Activated CD8-positive, alpha-beta T cell treated with anti-CD3 and anti-CD28 coated beads, Interleukin-2, amount 10 ng/mL, durations not matched to agents 7 days and 5 days (primary cell): ENCODE data around the gene KLK11. TPM values are rescaled to one million over a fixed set of nuclear protein-coding genes. Genes with fewer than 3 reads are reported as not detected.

ENCODE experiments used
- ATAC-seq: fragments of 150-1000 bp; cut with Tn5 transposase; one replicate; pipeline ENCODE4 v1.10.0; 2021; ENCODE audit warnings: moderate library complexity
- CTCF ChIA-PET: fragments of 350-600 bp; sonication (Branson Sonifier 250); formaldehyde crosslinking; loops from one replicate; lab custom pipeline; 2021; ENCODE audit warnings: antibody characterized with exemption; lab: Charles Lee
- POLR2A ChIA-PET: fragments of 350-600 bp; sonication (Branson Sonifier 250); formaldehyde crosslinking; loops from one replicate; lab custom pipeline; 2021; ENCODE audit warnings: antibody characterized with exemption; lab: Charles Lee
- DNase-seq: peaks from one replicate; pipeline ENCODE4 v3.0.0-alpha.2; 2020
- H3K27ac Mint-ChIP-seq: one replicate; pipeline ENCODE4 v1.8.0; 2021; ENCODE audit warnings: mild to moderate bottlenecking, mixed read lengths
- H3K27me3 Mint-ChIP-seq: one replicate; pipeline ENCODE4 v1.8.0; 2021; ENCODE audit warnings: low read depth, mixed read lengths
- H3K36me3 Mint-ChIP-seq: one replicate; pipeline ENCODE4 v1.8.0; 2021; ENCODE audit warnings: low read depth, mixed read lengths
- H3K4me1 Mint-ChIP-seq: one replicate; pipeline ENCODE4 v1.8.0; 2021; ENCODE audit warnings: low read depth, mixed read lengths
- H3K4me3 Mint-ChIP-seq: one replicate; pipeline ENCODE4 v1.8.0; 2021; ENCODE audit warnings: mild to moderate bottlenecking, mixed read lengths
- H3K9me3 Mint-ChIP-seq: one replicate; pipeline ENCODE4 v1.8.0; 2022; ENCODE audit warnings: mixed read lengths; ENCODE audit not compliant: insufficient read depth
- total RNA-seq, 2 experiments: library from RNA; stranded (reverse); gene quantifications; one replicate each; pipeline ENCODE4 v1.2.3, GENCODE V29; 2021

KLK11 gene
- total RNA-seq, 2 experiments from 2014 or later, result not detected

DNA sequence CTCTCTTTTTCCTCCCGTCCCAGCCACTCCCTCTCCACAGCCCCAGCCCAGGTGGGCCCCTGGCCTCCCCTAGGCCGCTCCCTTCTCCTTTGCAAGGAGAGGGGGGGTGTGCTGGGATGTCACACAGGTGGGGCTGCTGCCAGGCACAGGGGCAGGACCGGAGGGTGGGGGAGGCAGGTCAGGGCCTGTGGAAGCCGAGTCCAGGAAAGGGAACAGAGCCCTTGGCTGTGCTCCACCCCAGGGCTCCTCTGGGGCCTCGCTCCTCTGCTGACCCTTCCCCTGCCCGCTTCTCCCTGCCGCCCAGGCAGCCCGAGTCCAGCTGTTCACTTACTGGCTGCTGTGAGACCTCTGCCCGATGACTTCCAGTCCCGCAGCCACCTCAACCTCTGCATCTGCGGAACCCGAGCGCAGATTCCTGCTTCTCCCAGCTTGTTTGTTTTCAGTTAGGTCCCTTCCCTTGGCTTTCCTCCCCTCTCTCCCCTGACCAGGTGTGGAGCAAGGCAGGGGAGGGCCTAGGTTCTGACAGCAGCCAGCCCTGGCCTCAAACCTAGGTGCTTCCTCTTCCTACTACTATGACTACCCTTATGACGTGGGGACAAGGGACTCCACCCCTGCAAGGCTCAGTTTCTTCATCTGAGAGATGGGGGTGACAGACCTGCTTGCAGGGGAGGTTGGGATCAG, 850 bp upstream of the KLK11 start:
- no peaks in the 10 kb centered on the region for H3K9me3 Mint-ChIP-seq
- POLR2A ChIA-PET, result no interaction called here
- peaks cover 10% of the 10 kb centered on the region for H3K27me3 Mint-ChIP-seq
- CTCF ChIA-PET, result no interaction called here
- DNase-seq (no peak), ATAC-seq (no peak)
- H3K4me1 Mint-ChIP-seq, result no peaks in the 10 kb centered on the region
- H3K4me3 Mint-ChIP-seq, result no peak overlapping the region
- H3K27ac Mint-ChIP-seq, result no peak overlapping the region
- H3K36me3 Mint-ChIP-seq, result no peaks in the 10 kb centered on the region

DNA sequence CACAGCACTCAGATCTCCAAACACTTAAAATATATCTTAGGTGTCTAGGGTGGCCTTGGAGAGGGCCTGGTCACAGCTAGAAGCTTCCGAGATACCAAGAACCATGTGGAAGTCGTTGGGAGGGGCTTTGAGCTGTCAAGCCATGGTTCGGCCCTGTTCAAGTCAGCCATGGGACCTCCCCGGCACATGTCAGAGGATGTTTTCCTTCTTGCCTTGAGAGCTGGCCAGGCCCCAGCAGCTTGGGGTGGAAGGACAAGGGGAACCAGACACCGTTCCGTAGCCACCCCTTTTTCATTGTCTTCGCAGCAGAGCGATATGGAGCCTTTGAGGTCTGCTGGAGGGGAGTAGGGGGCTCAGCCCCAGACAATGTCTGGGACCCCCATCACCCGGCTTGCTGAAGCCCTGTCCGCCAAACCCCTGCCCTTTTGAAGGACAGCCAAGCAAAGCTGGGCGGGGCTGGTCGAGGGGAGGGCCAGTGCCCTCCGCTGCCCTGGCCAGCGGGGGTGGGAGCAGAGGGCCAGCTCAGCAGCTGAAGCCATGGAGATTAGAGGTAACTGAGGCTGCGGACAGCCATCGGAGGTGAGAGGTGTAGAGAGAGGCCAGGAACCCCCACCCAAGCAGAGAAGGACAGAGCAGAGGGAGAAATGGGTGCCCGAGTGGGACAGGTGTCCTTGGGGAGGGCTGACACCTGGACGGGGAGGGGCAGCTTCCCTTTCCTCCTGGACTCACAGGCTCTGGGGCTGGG, 435 bp downstream of the KLK11 start:
- no peak for DNase-seq
- ChIA-PET POLR2A (no interaction called here), CTCF (interaction anchor here (0.6 kb wide), 1 partner anchor 144 kb away, joined by 3 read pairs; no protein-coding TSS in a partner anchor)
- ATAC-seq, result no peak
- H3K9me3 Mint-ChIP-seq, result no peaks in the 10 kb centered on the region
- no peak overlapping the region for H3K27ac Mint-ChIP-seq
- H3K36me3 Mint-ChIP-seq, result no peaks in the 10 kb centered on the region
- H3K27me3 Mint-ChIP-seq, result peaks cover 15% of the 10 kb centered on the region
- no peak overlapping the region for H3K4me3 Mint-ChIP-seq
- H3K4me1 Mint-ChIP-seq, result no peaks in the 10 kb centered on the region

GRCh38 chr19:51025401-51025800, 1.0 kb downstream of the KLK11 start:
- H3K36me3 Mint-ChIP-seq, result no peaks in the 10 kb centered on the region
- H3K9me3 Mint-ChIP-seq, result no peaks in the 10 kb centered on the region
- ATAC-seq (no peak), DNase-seq (no peak)
- ChIA-PET CTCF (interaction anchor here (0.6 kb wide), 1 partner anchor 145 kb away, joined by 3 read pairs; no protein-coding TSS in a partner anchor), POLR2A (no interaction called here)
- no peaks in the 10 kb centered on the region for H3K4me1 Mint-ChIP-seq
- H3K4me3 Mint-ChIP-seq, result no peak overlapping the region
- no peak overlapping the region for H3K27ac Mint-ChIP-seq
- peaks cover 16% of the 10 kb centered on the region for H3K27me3 Mint-ChIP-seq

DNA sequence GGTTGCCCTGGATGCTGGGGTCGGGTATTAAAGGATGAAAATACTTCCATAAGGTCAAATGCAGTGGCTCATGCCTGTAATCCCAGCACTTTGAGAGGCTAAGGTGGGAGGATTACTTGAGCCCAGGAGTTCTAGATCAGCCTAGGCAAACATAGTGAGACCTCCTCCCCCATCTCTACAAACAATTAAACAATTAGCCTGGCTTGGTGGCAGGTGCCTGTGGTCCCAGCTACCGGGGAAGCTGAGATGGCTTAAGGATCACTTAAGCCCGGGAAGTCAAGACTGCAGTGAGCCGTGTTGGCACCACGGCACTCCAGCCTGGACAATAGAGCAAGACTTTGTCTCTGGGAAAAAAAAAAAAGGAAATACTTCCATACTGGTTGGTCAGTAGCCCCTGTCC, 1.5 kb downstream of the KLK11 start:
- ChIA-PET POLR2A (no interaction called here), CTCF (no interaction called here)
- peaks cover 1% of the 10 kb centered on the region for H3K4me1 Mint-ChIP-seq
- ATAC-seq, result no peak
- H3K27ac Mint-ChIP-seq, result no peak overlapping the region
- no peak for DNase-seq
- H3K27me3 Mint-ChIP-seq, result peaks cover 21% of the 10 kb centered on the region
- H3K36me3 Mint-ChIP-seq, result no peaks in the 10 kb centered on the region
- no peak overlapping the region for H3K4me3 Mint-ChIP-seq
- no peaks in the 10 kb centered on the region for H3K9me3 Mint-ChIP-seq

GRCh38 chr19:51023946-51024345, 2.5 kb downstream of the KLK11 start:
- CTCF ChIA-PET, result no interaction called here
- H3K27me3 Mint-ChIP-seq, result peaks cover 28% of the 10 kb centered on the region
- H3K4me1 Mint-ChIP-seq, result peaks cover 4% of the 10 kb centered on the region
- no peak overlapping the region for H3K27ac Mint-ChIP-seq
- DNase-seq (no peak), ATAC-seq (no peak)
- POLR2A ChIA-PET, result no interaction called here
- H3K4me3 Mint-ChIP-seq, result no peak overlapping the region
- no peaks in the 10 kb centered on the region for H3K36me3 Mint-ChIP-seq
- no peaks in the 10 kb centered on the region for H3K9me3 Mint-ChIP-seq

GRCh38 chr19:51022526-51022925, 3.9 kb downstream of the KLK11 start:
- Mint-ChIP-seq H3K36me3 (no peaks in the 10 kb centered on the region), H3K4me3 (no peak overlapping the region), H3K9me3 (no peaks in the 10 kb centered on the region), H3K27ac (no peak overlapping the region), H3K27me3 (peaks cover 40% of the 10 kb centered on the region), H3K4me1 (peaks cover 14% of the 10 kb centered on the region)
- no peak for DNase-seq
- ChIA-PET CTCF (no interaction called here), POLR2A (no interaction called here)
- ATAC-seq, result no peak

- ChIA-PET POLR2A (no interaction called here), CTCF (interaction anchor here (0.6 to 1.3 kb wide), 6 partner anchors 10 to 238 kb away, joined by 3 to 10 read pairs (median 4); no protein-coding TSS in a partner anchor)
- Mint-ChIP-seq H3K4me3 (no peak overlapping the region), H3K9me3 (no peaks in the 10 kb centered on the region), H3K4me1 (peaks cover 19% of the 10 kb centered on the region), H3K27ac (no peak overlapping the region), H3K36me3 (no peaks in the 10 kb centered on the region), H3K27me3 (peaks cover 49% of the 10 kb centered on the region)
- ATAC-seq (no peak), DNase-seq (peak; percentile 35)
Measured at GRCh38 chr19:51020988-51021651, 5.3 kb downstream of the KLK11 start.

- peaks cover 59% of the 10 kb centered on the region for H3K27me3 Mint-ChIP-seq
- no peaks in the 10 kb centered on the region for H3K36me3 Mint-ChIP-seq
- CTCF ChIA-PET, result no interaction called here
Measured at GRCh38 chr19:51019544-51019925, 6.9 kb downstream of the KLK11 start, which contains the start of gene KLK10. TSS of gene KLK10 (minus strand) at chr19:51019709. CDS start at chr19:51019130, 579 bp downstream.

GRCh38 chr19:51018745-51019543, 7.5 kb downstream of the KLK11 start:
- H3K36me3 Mint-ChIP-seq, result no peaks in the 10 kb centered on the region
- DNase-seq, result no peak
- H3K4me1 Mint-ChIP-seq, result peaks cover 23% of the 10 kb centered on the region
- H3K27me3 Mint-ChIP-seq, result peaks cover 64% of the 10 kb centered on the region
- H3K4me3 Mint-ChIP-seq, result no peak overlapping the region
- ChIA-PET POLR2A (no interaction called here), CTCF (no interaction called here)
- no peak overlapping the region for H3K27ac Mint-ChIP-seq
- no peaks in the 10 kb centered on the region for H3K9me3 Mint-ChIP-seq
- ATAC-seq, result peak; percentile 7

More at GRCh38 chr19:51019544-51019925, 6.9 kb downstream of the KLK11 start, which contains the start of gene KLK10:
- no peak for ATAC-seq
- POLR2A ChIA-PET, result interaction anchor here (0.6 kb wide), 1 partner anchor 540 kb away, joined by 3 read pairs; no protein-coding TSS in a partner anchor
- no peak within 1 kb of the TSS for H3K4me3 Mint-ChIP-seq
- no peaks in the 10 kb centered on the region for H3K9me3 Mint-ChIP-seq
- DNase-seq, result no peak
- H3K4me1 Mint-ChIP-seq, result peaks cover 20% of the 10 kb centered on the region
- H3K27ac Mint-ChIP-seq, result no peak within 1 kb of the TSS

GRCh38 chr19:51016798-51017683, 9.4 kb downstream of the KLK11 start:
- ChIA-PET CTCF (interaction anchor here (1.1 kb wide), 1 partner anchor 87 kb away, joined by 4 read pairs; no protein-coding TSS in a partner anchor), POLR2A (no interaction called here)
- DNase-seq (no peak), ATAC-seq (no peak)
- H3K4me3 Mint-ChIP-seq, result no peak overlapping the region
- H3K27ac Mint-ChIP-seq, result no peak overlapping the region
- no peaks in the 10 kb centered on the region for H3K9me3 Mint-ChIP-seq
- H3K27me3 Mint-ChIP-seq, result peaks cover 57% of the 10 kb centered on the region
- no peaks in the 10 kb centered on the region for H3K36me3 Mint-ChIP-seq
- H3K4me1 Mint-ChIP-seq, result peaks cover 23% of the 10 kb centered on the region
